ENCODE measurements around the gene ZNF587B.
"Not testable (repeated sequence)": the region's sequence is repeated elsewhere in the genome, so short reads cannot be mapped to it uniquely, and the experiment has no call there.

The ZNF587B gene

DNA sequence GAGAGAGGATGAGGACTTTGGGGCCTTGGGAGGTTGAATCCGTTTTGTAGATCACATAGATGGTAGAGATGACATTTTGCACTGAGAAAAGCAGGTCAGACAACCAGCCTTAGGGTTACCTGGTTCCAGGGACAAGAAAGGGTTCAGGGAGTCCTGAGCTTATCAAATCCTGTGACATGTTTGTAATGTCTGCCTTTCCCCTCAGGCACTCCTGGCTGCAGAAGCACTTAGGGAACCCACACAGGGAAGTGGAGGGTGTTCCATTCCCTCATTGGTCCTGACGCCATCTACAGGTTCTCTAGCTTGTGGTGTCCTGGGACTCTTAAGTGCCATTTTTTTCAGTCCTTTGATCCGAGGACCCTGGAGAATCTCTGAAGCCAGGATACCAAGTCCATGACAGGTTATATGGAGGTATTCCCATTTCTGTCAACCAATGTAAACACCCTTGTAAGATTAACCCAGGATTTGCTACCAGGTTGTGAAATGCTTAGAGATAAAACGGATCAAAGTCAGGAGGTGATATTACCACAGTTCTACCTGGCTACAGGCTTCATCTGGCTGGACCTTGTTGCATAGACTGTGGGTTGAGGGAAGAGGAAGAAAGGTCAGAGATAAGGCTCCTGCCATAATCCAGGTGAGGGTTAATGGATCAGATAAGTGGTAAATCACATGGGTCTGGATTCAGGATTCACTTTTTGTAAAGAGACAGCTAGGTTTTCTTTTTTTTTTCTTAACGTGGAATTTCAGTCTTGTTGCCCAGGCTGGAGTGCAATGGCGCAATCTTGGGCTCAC is 21.9 kb downstream of the ZNF587B start:
- WGBS: 100% methylated on average over 3 of the region's 6 CpGs
- H3K18ac ChIP-seq (ENCODE audit: low read depth in 1 of 2, low read length in 2 of 2); H2AK5ac ChIP-seq (ENCODE audit: low read length, severe bottlenecking); H3K4me3 ChIP-seq (ENCODE audit: insufficient read depth in 1 of 2, low read depth in 1 of 2, low read length in 2 of 2); H4K91ac ChIP-seq (ENCODE audit: low read length); H2AFZ ChIP-seq (ENCODE audit: low read depth, low read length); H3K4me1 ChIP-seq (ENCODE audit: control insufficient read depth, insufficient read depth, low read depth, low read length); H2BK120ac ChIP-seq (ENCODE audit: low read depth, low read length); H2BK5ac ChIP-seq (ENCODE audit: low read depth, low read length, poor library complexity, severe bottlenecking); H3K4ac ChIP-seq (ENCODE audit: low read depth in 1 of 2, low read length in 2 of 2); H2BK12ac ChIP-seq (ENCODE audit: low read length in 2 of 2); H3K27ac ChIP-seq (ENCODE audit: low read length, poor library complexity, severe bottlenecking); H3K79me1 ChIP-seq (replicated peaks; ENCODE audit: low read length, poor library complexity, severe bottlenecking); H2BK15ac ChIP-seq (ENCODE audit: low read depth, poor library complexity, severe bottlenecking); H3K9ac ChIP-seq (ENCODE audit: low read length); H3K14ac ChIP-seq (ENCODE audit: low read length in 2 of 2); H3K9me3 ChIP-seq (ENCODE audit: control insufficient read depth, low read length); H3K23ac ChIP-seq (ENCODE audit: low read length in 2 of 2); DNase-seq; H3K27me3 ChIP-seq (ENCODE audit: control insufficient read depth in 1 of 2, insufficient read depth in 1 of 2, low read length in 2 of 2): not testable (repeated sequence)
- Histone ChIP-seq H4K8ac (ENCODE audit: low read length) (peak overlapping the region; percentile 9), H3K4me2 (ENCODE audit: low read length, poor library complexity, severe bottlenecking) (peak overlapping the region; percentile 22), H3K36me3 (ENCODE audit: control insufficient read depth in 1 of 2, insufficient read depth in 2 of 2, low read depth in 1 of 2, low read length in 2 of 2) (peaks cover 37 to 41% of the 10 kb centered on the region in 2 experiments)

- not testable (repeated sequence) for H3K27me3 ChIP-seq (ENCODE audit: control insufficient read depth in 1 of 2, insufficient read depth in 1 of 2, low read length in 2 of 2); H2AFZ ChIP-seq (ENCODE audit: low read depth, low read length); H3K23ac ChIP-seq (ENCODE audit: low read length in 2 of 2); H3K4ac ChIP-seq (ENCODE audit: low read depth in 1 of 2, low read length in 2 of 2); DNase-seq; H3K14ac ChIP-seq (ENCODE audit: low read length in 2 of 2); H2BK15ac ChIP-seq (ENCODE audit: low read depth, poor library complexity, severe bottlenecking); H2BK5ac ChIP-seq (ENCODE audit: low read depth, low read length, poor library complexity, severe bottlenecking); H3K79me1 ChIP-seq (replicated peaks; ENCODE audit: low read length, poor library complexity, severe bottlenecking); H3K27ac ChIP-seq (ENCODE audit: low read length, poor library complexity, severe bottlenecking); H2BK12ac ChIP-seq (ENCODE audit: low read length in 2 of 2); H3K4me2 ChIP-seq (ENCODE audit: low read length, poor library complexity, severe bottlenecking); H2BK120ac ChIP-seq (ENCODE audit: low read depth, low read length); H4K91ac ChIP-seq (ENCODE audit: low read length); H2AK5ac ChIP-seq (ENCODE audit: low read length, severe bottlenecking); H3K9ac ChIP-seq (ENCODE audit: low read length); H4K8ac ChIP-seq (ENCODE audit: low read length); H3K4me1 ChIP-seq (ENCODE audit: control insufficient read depth, insufficient read depth, low read depth, low read length); H3K4me3 ChIP-seq (ENCODE audit: insufficient read depth in 1 of 2, low read depth in 1 of 2, low read length in 2 of 2); H3K18ac ChIP-seq (ENCODE audit: low read depth in 1 of 2, low read length in 2 of 2)
- Histone ChIP-seq H3K9me3 (ENCODE audit: control insufficient read depth, low read length) (peaks cover 20% of the 10 kb centered on the region), H3K36me3 (ENCODE audit: control insufficient read depth in 1 of 2, insufficient read depth in 2 of 2, low read depth in 1 of 2, low read length in 2 of 2) (peaks cover 53 to 55% of the 10 kb centered on the region in 2 experiments)
- no CpG with 5 or more reads among the region's 2 CpGs for WGBS
These were observed 24.0 kb downstream of the ZNF587B start for GRCh38 chr19:57854117-57854516.

DNA sequence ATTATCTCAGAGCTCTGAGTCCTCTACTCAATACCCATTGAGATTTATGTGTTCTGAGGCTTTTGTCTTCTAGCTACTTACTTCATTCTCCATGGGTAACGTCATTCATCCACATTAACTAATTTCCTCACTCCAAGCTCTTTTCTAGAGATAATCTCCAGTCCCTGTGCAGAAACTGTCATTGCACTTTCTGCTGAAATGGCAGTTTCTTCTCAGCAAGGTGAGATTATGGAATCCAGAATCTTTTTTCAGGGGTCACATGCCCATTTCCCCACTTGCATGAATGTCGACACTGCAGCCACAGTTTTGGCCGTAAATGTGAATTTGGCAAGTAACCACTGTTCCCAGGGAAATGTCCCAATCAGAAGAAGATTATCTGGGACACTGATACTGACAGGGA is 32.3 kb downstream of the ZNF587B start:
- Histone ChIP-seq H3K79me1 (replicated peaks; ENCODE audit: low read length, poor library complexity, severe bottlenecking) (peaks cover 25% of the 10 kb centered on the region), H3K4me3 (ENCODE audit: insufficient read depth in 1 of 2, low read depth in 1 of 2, low read length in 2 of 2) (peak overlapping the region in 1 of 2 experiments; percentile 58), H3K36me3 (ENCODE audit: control insufficient read depth in 1 of 2, insufficient read depth in 2 of 2, low read depth in 1 of 2, low read length in 2 of 2) (peaks cover 82 to 95% of the 10 kb centered on the region in 2 experiments), H3K9me3 (ENCODE audit: control insufficient read depth, low read length) (peaks cover 93% of the 10 kb centered on the region)
- H2BK12ac ChIP-seq (ENCODE audit: low read length in 2 of 2); H4K91ac ChIP-seq (ENCODE audit: low read length); H3K23ac ChIP-seq (ENCODE audit: low read length in 2 of 2); H2BK120ac ChIP-seq (ENCODE audit: low read depth, low read length); H3K9ac ChIP-seq (ENCODE audit: low read length); H3K4ac ChIP-seq (ENCODE audit: low read depth in 1 of 2, low read length in 2 of 2); H2BK15ac ChIP-seq (ENCODE audit: low read depth, poor library complexity, severe bottlenecking); H3K14ac ChIP-seq (ENCODE audit: low read length in 2 of 2); H3K4me1 ChIP-seq (ENCODE audit: control insufficient read depth, insufficient read depth, low read depth, low read length); H4K8ac ChIP-seq (ENCODE audit: low read length); H2AK5ac ChIP-seq (ENCODE audit: low read length, severe bottlenecking); H2BK5ac ChIP-seq (ENCODE audit: low read depth, low read length, poor library complexity, severe bottlenecking); H3K27me3 ChIP-seq (ENCODE audit: control insufficient read depth in 1 of 2, insufficient read depth in 1 of 2, low read length in 2 of 2); H3K18ac ChIP-seq (ENCODE audit: low read depth in 1 of 2, low read length in 2 of 2); H3K27ac ChIP-seq (ENCODE audit: low read length, poor library complexity, severe bottlenecking); H2AFZ ChIP-seq (ENCODE audit: low read depth, low read length); DNase-seq; H3K4me2 ChIP-seq (ENCODE audit: low read length, poor library complexity, severe bottlenecking): not testable (repeated sequence)
- 91% methylated on average over 3 of the region's 3 CpGs for WGBS

DNA sequence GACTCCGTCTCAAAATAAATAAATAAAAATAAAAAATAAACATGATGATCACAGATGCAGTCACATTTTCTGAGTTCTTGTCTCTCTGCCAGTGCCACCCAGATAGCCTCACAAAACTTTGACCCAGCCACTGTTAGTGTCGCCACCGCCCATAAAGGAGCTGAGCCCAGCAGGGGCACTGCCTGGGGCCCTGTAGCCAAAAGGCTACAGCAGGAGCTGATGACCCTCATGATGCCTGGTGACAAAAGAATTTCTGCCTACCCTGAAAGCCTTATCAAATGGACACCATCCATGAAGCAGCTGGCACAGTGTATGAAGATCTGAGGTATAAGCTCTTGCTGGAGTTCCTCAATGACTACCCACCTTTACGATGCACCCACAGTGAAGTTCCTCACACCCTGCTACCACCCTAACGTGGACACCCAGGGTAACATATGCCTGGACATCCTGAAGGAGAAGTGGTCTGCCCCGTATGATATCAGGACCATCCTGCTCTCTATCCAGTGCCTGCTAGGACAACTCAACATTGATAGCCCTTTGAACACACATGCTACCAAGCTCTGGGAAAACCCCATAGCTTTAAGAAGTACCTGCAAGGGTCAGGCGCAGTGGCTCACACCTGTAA is 37.9 kb downstream of the ZNF587B start:
- no peak overlapping the region for H2AFZ ChIP-seq (ENCODE audit: low read depth, low read length)
- H2AK5ac ChIP-seq (ENCODE audit: low read length, severe bottlenecking): no peak overlapping the region
- H2BK120ac ChIP-seq (ENCODE audit: low read depth, low read length): no peak overlapping the region
- 98% methylated on average over 6 of the region's 7 CpGs for WGBS
- no peak overlapping the region for H3K23ac ChIP-seq (ENCODE audit: low read length in 2 of 2)
- H3K36me3 ChIP-seq (ENCODE audit: control insufficient read depth in 1 of 2, insufficient read depth in 2 of 2, low read depth in 1 of 2, low read length in 2 of 2): peaks cover 53 to 54% of the 10 kb centered on the region in 2 experiments
- H3K4me2 ChIP-seq (ENCODE audit: low read length, poor library complexity, severe bottlenecking): no peak overlapping the region
- H3K14ac ChIP-seq (ENCODE audit: low read length in 2 of 2): no peak overlapping the region
- no peak overlapping the region for H3K18ac ChIP-seq (ENCODE audit: low read depth in 1 of 2, low read length in 2 of 2)
- H3K79me1 ChIP-seq (replicated peaks; ENCODE audit: low read length, poor library complexity, severe bottlenecking): peaks cover 19% of the 10 kb centered on the region
- no peak overlapping the region for H2BK5ac ChIP-seq (ENCODE audit: low read depth, low read length, poor library complexity, severe bottlenecking)
- DNase-seq: no peak
- H3K27me3 ChIP-seq (ENCODE audit: control insufficient read depth in 1 of 2, insufficient read depth in 1 of 2, low read length in 2 of 2): no peaks in the 10 kb centered on the region
- H3K9me3 ChIP-seq (ENCODE audit: control insufficient read depth, low read length): peaks cover 92% of the 10 kb centered on the region
- no peak overlapping the region for H3K27ac ChIP-seq (ENCODE audit: low read length, poor library complexity, severe bottlenecking)
- H3K4me3 ChIP-seq (ENCODE audit: insufficient read depth in 1 of 2, low read depth in 1 of 2, low read length in 2 of 2): peak overlapping the region in 1 of 2 experiments; percentile 60
- no peak overlapping the region for H2BK12ac ChIP-seq (ENCODE audit: low read length in 2 of 2)
- no peak overlapping the region for H2BK15ac ChIP-seq (ENCODE audit: low read depth, poor library complexity, severe bottlenecking)
- no peak overlapping the region for H4K8ac ChIP-seq (ENCODE audit: low read length)
- no peaks in the 10 kb centered on the region for H3K4me1 ChIP-seq (ENCODE audit: control insufficient read depth, insufficient read depth, low read depth, low read length)
- H3K4ac ChIP-seq (ENCODE audit: low read depth in 1 of 2, low read length in 2 of 2): no peak overlapping the region
- no peak overlapping the region for H4K91ac ChIP-seq (ENCODE audit: low read length)
- no peak overlapping the region for H3K9ac ChIP-seq (ENCODE audit: low read length)
